HG02943 (cell line): ENCODE results near the gene WASF2.
"Not testable (repeated sequence)": the region's sequence is repeated elsewhere in the genome, so short reads cannot be mapped to it uniquely, and the experiment has no call there.

Experiments used
- ATAC-seq: cut with Tn5 transposase; IDR thresholded peaks from one replicate; pipeline ENCODE4 v1.9.1; 2021; ENCODE audit warnings: mild to moderate bottlenecking, low read depth, moderate library complexity; ENCODE audit not compliant: unreplicated experiment

WASF2 gene

GRCh38 chr1:27463916-27464315 is 26.1 kb downstream of the WASF2 start:
- not testable (repeated sequence) for ATAC-seq

DNA sequence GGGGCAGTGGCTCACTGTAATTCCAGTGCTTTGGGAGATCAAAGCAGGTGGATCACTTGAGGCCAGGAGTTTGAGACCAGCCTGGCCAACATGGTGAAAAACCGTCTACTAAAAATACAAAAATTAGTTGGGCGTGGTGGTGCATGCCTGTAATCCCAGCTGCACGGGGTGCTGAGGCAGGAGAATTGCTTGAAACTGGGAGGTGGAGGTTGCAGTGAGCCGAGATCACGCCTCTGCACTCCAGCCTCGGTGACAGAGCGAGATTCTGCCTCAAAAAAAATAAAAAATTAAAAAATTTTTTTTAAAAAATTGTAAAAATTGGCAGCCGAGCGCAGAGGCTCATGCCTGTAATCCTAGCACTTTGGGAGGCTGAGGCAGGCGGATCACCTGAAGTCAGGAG is 31.4 kb downstream of the WASF2 start:
- not testable (repeated sequence) for ATAC-seq

GRCh38 chr1:27455139-27455811 is 34.7 kb downstream of the WASF2 start:
- ATAC-seq: no peak

DNA sequence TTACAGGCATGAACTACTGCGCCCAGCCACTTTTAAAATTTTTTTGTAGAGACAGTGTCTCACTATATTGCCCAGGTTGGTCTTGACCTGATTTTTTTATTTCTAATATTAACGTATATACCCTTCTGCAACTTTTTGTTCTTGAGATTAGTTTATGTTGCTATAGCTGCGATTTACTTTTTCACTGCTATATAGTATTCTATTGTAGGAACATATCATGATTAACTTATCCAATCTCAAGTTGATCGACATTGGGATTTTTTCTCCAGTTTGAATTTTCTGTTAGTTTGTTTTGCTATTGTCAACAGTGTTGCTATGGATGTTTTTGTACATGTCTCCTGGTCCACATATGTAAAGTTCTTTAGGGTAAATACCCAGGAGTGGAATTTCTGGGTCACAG is 35.4 kb downstream of the WASF2 start:
- no peak for ATAC-seq

DNA sequence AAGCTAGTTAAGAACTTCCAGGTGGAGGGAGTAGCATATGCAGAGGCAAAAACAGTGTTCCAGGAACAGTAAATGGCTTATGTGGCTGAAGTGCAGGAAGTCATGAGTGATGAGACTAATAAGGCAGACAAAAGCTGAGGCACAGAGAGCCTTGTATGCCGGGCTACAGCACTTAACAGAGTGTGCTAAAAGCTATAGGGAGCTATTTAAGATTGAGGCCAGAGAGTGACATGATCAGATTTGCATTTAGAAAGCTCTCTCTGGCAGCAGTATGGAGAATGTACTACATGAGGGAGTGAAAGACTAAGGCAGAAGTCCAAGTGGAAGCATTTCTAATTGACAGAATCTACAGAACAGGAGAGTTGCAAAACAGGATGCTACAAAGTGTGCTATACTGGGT is 38.6 kb downstream of the WASF2 start:
- no peak for ATAC-seq

GRCh38 chr1:27448982-27449381 is 41.0 kb downstream of the WASF2 start:
- ATAC-seq: no peak

DNA sequence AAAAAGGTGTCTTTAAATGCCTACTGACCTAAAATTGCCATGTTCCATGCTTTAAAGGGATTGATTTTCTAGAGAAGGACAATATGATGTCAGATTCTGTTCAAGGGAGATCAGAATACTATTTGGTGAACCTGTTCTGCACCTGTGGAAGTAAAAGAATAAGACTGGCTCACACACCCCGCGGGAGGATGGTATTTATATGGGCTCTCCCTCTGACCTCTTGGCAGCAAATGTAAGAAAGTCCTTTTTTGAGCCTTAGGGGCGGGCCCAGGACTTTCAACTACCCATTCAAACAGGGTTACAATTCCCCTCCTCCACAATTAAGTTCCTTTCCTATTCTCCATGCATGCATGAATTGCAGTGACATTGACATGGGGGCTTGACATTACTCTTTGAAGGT is 42.1 kb downstream of the WASF2 start:
- no peak for ATAC-seq

DNA sequence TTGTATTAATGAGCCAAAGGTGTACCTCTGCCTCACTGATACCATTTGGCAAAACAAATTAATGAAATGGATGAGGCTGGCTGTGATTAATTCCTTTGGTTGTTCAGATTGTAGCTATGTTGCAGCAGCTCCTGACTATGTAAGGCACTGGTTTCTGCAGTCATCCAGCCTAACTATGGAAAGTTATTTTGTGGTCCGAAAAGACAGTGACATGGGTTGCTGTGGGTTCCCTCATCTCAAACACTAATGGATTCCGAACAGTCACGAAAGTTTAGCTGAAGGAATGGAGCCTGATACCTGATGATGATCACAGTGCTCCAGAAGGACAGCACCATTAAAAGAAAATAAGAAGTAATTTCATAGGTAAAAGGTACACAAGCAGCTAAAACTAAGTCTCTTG is 42.6 kb downstream of the WASF2 start:
- no peak for ATAC-seq

- no peak for ATAC-seq
These were observed 43.4 kb downstream of the WASF2 start for GRCh38 chr1:27446496-27447020.

DNA sequence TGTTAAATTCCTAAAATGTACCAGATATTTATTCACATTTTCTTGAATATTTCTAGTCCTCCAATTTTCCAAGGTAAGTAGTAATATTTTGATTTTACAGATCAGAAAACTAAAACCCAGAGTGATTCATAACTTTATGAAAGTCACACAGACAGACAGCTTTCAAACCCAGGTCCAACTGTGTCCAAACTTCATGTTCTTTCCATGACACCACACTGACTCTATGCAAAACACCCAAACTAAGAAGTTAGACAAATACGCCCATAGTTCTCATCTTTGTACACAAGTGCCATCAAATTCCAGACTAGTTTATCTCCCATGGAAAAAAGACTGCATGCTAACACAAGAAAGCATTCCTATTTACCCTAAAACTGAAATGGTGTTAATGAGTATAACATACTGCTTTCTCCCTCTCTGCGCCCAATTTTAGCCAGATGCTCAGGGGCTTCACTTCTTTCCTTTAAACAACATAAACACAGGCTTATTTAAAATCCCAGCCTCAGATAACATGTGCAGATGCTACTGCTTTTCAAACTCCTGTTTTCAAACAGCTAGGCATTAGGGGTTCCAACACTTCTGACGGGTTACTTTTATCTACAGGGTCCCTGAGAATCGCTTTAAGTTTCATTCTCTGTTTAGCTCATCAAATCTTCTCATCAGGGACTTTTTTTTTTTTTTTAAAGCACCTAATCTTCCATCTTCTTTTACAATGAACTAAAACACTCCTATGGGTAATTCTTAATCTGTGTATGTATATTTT is 44.6 kb downstream of the WASF2 start:
- ATAC-seq: no peak

DNA sequence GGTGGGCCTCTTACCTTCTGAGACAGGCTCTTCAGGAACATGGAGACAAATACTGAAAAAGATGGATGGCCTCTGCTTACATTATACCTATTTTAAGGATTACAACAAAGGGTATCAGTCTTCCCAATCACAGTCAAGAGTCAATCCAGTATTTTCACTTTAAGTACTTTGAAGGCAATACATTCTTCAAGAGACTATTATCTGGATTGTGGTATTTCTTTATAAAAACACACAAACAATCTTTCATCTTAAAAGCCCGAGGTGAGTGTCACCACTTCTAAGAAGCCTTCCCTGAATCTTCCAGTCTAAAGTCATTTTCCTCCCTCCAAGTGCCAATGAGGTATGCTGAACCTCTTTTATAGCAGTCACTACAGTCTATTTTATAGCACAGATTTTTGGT is 45.3 kb downstream of the WASF2 start:
- ATAC-seq: no peak

- no peak for ATAC-seq
These were observed 50.8 kb downstream of the WASF2 start for GRCh38 chr1:27439150-27439549.

DNA sequence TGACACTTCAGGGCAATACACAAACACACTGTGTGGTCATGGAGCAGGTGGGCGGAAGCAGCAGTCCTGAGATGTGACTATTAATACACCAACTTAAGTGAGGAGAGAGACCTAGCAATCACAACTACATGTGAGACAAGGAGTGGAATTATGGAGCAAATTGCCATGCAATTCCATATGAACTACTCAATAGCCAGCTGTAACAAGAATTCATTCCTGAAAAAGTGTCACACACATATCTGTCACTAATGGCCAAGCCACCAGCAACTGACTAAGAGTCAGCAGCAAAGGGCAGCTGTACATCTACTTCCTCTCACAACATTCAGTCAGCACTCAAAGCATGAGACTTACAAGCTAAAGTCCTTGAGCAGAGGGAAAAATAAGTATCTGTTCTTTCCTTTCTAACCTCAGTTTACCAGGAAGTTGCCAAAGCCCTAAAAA is 51.3 kb downstream of the WASF2 start:
- ATAC-seq: no peak

DNA sequence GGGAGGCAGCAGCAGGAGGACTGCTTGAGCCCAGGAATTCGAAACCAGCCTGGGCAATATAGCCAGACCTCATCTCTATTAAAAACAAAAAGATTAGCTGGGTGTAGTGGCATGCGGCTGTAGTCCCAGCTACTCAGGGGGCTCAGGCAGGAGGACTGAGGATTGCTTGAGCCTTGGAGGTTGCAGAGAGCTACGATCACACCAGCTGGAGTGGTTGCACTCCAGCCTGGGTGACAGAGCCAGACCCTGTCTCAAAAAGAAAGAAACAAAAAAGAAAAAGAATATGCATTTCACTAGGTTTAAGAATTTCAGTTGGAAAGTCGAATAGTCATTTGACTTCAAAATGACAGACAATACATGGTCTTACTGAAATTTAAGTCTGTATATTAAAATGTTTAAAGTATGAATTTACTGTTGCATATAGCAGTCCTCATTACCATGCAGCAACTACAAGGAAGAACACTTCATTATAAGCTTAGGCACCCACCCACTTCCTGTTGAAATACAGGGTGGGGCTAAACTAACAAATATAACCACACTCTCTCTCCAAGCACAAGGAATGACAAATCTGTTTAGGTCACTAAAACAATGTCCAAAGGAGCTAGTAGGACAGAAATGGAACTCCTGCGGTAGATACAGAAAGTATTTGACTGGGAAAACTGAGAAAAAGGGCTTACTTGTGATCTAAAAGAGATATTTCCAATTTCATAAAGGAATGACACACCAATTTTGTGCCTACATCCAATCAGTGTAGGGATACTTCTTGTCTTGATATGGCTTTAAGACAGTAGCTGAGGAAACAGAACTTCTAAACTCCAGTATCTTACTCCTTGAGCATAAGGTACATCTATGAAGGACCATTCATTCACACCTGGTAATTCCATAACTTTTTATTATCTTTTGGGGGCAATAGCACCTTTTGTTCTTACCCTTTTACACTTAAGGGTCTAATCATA is 53.5 kb downstream of the WASF2 start:
- no peak for ATAC-seq

DNA sequence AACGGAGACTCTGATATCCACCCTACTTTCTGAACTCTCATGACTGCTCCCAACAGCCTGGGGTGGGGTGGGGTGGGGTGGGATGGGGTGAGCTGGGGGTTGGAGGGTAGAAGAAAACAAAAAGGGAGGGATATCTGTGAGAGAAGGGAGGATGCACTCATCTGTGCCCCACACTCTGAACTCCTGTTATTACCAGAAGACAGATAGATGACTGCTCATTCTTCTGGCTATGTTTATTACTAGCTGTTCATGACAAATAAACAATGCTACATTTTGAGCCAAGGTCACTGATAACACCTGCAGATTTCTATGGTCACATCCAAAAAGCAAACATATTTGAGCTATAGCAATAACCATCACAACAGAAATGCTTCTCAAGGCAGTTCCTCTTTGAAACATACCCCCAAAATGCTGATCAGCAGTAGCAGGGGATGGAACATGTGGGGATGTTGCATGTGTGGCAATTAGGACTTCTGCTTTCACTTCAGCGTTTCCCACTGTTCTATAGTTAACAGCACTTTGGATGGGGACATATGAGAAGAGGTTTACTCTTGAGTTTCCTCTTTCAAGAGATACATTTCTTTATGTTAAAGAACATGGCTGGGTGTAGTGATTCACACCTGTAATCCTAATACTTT is 54.3 kb downstream of the WASF2 start:
- no peak for ATAC-seq

- no peak for ATAC-seq
These were observed 56.3 kb downstream of the WASF2 start for GRCh38 chr1:27433706-27434105.

GRCh38 chr1:27432725-27433124 is 57.2 kb downstream of the WASF2 start:
- not testable (repeated sequence) for ATAC-seq

DNA sequence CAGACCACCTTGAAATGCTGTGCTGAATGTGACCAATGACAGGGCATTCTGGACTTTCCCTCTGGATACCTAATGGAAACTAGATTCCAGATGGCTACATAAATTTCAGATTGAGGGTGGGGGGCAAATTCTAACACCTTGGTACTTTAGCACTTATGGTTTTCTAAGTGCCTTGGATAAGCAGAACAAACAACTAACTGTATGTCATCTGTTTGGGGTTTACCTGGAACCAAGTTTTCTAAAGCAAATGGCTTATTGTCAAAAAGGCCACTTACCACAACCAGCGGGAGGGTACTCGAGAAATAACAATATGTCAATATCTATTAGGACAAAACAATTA is 58.4 kb downstream of the WASF2 start:
- ATAC-seq: no peak

GRCh38 chr1:27430903-27431600 is 58.9 kb downstream of the WASF2 start:
- no peak for ATAC-seq

GRCh38 chr1:27429029-27429425 is 60.9 kb downstream of the WASF2 start:
- ATAC-seq: no peak
